Fibroblast of the aortic adventitia (primary cell): ENCODE data around the gene SRGAP3. TPM values are rescaled to one million over a fixed set of nuclear protein-coding genes. Genes with fewer than 3 reads are reported as not detected.

Experiments
- DNase-seq: peaks from one replicate; pipeline ENCODE4 v3.0.0-alpha.2; 2010; ENCODE audit warnings: low read depth
- H3K4me3 ChIP-seq: 2 replicates; pipeline ENCODE4 v1.5.1; 2011; ENCODE audit warnings: low read depth, mild to moderate bottlenecking, control low read depth, low read length, moderate library complexity
- total RNA-seq: library from RNA; depleted of rRNA; stranded (reverse); fragments of >200 nt; gene quantifications from 2 replicates; pipeline ENCODE4 v1.2.3, GENCODE V29; 2012; ENCODE audit warnings: low replicate concordance
- TF ChIP-seq, protein P1 (sequence below): IDR thresholded peaks from 2 replicates; pipeline ENCODE4 v1.5.1; 2011; ENCODE audit warnings: mild to moderate bottlenecking, low read length, control low read depth, inconsistent platforms; ENCODE audit not compliant: insufficient read depth

Gene SRGAP3
- total RNA-seq, 1 donor = 4.6 TPM

DNA sequence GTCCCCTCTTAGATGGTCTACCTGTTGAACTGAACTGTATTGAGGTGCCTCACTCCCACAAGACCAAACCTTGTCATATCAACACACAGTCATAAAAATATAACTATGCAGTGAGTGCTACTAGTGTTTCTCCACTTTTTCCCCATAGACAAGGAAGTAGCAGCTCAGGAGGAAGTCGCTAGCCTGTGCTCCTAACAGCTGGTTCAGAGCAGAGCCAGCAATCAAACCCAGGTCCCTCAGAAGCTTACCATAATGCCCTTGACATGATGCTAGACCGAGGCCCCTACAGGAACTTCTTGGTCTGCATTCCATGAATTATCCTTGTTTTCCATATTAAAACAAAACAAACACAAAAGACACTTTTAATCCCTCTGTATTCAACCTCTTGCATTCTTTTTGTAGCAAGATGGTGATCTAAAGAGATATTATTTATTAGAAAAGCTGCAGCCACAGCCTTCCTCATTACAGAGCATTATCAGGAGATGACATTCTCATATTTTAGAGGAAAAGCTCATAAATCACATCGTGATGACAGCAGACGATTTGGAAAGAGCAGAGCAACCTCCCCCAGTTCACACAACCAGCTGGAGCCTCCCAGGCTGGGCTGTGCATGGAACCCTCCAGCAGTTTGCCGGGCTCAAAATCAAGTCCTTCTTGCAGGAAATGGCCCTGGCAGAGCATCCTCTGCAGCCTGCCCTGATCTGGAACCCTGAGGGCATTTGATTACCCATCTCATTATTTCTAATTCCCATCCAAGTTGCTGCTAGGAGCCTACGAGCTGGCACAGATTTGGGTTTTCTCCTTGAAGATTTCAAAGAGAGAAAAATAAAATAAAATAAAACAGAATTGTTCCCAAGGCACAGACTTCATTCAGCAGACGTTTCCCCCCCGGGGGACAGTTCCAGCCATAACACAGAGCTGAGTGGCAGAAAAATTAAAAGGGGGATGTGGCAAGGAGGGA lies 118.8 kb downstream of the SRGAP3 start:
- H3K4me3 ChIP-seq = no peak overlapping the region
- TF ChIP-seq, protein P1, sequence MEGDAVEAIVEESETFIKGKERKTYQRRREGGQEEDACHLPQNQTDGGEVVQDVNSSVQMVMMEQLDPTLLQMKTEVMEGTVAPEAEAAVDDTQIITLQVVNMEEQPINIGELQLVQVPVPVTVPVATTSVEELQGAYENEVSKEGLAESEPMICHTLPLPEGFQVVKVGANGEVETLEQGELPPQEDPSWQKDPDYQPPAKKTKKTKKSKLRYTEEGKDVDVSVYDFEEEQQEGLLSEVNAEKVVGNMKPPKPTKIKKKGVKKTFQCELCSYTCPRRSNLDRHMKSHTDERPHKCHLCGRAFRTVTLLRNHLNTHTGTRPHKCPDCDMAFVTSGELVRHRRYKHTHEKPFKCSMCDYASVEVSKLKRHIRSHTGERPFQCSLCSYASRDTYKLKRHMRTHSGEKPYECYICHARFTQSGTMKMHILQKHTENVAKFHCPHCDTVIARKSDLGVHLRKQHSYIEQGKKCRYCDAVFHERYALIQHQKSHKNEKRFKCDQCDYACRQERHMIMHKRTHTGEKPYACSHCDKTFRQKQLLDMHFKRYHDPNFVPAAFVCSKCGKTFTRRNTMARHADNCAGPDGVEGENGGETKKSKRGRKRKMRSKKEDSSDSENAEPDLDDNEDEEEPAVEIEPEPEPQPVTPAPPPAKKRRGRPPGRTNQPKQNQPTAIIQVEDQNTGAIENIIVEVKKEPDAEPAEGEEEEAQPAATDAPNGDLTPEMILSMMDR = no peak
- DNase-seq = no peak

DNA sequence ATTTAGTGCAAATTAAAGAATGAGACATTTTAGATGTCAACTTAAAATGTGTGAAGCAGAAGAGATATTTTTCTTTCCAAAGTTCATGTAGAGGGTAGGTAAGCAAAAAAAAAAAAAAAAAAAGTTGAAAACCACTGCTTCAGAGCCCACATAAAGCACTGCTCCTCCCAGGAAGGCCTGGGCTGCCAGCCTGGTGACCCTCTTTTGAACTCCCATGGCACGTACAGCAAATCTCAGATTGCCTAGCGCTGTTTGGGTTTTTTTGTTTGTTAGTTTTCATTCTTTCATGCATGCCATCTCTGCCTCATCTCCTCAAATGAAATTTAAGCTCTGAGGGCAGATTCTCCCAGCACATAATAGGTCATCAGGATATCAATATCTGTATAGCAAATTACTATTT lies 120.1 kb downstream of the SRGAP3 start:
- no peak overlapping the region for H3K4me3 ChIP-seq
- TF ChIP-seq, protein P1 = no peak
- no peak for DNase-seq

DNA sequence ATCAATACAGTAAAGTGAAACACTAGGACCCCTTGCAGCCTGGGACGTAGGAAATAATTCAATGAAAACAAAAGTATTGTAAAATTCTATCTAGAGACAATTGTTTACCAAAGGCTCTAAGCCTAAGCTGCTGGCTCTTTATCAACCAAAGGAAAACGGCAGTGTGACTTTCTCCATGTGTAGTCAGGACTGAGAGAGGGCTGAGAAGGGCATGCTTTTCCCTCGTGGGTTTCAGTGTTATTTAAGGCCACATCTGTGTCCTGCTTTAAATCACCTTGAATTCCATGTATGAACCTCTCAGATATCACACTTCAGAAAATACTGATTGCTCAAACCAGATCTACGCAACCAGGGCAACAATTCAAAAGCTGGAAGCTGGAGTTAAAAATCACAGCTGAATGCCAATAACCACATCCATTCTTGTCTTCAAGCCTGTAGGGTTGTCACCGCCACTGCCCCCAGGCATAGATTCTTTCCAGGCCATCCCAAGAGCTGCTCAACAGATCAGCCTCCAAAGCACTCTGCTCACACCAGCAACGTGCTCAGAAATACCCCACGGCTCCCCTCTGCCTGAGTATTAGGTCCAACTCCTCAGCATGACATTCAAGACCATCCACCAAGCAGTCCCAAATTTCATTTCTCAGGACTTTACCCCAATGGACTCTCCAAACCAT lies 124.0 kb downstream of the SRGAP3 start:
- TF ChIP-seq, protein P1 = no peak
- no peak for DNase-seq
- H3K4me3 ChIP-seq = no peak overlapping the region

DNA sequence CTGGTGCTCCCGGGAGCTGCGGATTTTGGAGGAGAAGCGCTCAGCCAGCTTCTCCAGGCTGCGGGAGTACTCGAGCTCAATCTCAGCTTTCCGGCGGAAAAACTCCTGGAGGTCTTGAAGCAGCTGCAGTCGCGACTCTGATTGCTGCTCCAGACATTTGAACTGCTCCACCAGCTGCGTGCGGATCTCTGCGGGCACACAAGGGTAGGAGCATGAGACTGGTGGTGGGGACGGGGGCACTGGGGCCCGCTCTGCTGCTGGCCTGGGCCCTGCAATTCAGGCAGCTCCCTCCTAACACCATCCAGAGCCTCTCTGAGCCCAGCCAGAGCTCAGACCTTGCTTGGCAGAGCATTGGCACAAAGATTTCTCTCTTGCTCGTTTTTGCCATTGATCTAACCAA lies 124.7 kb downstream of the SRGAP3 start:
- no peak overlapping the region for H3K4me3 ChIP-seq
- DNase-seq = no peak
- TF ChIP-seq, protein P1 = no peak

DNA sequence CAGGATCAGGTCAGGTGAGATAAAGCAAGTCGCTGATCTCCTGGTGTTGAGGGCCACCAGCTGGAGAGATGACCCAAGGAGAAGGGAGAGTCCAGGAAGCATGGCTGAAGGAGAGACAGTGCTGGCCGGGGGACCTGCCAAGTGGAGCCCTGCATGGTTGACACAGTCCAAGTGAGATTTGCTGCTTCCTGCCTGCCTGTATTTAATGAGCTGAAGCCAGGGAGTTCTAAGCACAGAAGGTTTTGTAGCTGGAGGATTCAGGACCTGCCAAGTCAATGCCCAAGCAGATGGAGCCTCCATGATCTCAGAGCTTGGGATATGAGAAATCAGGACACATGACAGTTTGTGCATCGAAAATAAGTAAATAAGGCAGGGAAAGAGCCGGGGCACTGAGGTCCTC lies 125.6 kb downstream of the SRGAP3 start:
- no peak for DNase-seq
- H3K4me3 ChIP-seq = no peak overlapping the region
- TF ChIP-seq, protein P1 = no peak

DNA sequence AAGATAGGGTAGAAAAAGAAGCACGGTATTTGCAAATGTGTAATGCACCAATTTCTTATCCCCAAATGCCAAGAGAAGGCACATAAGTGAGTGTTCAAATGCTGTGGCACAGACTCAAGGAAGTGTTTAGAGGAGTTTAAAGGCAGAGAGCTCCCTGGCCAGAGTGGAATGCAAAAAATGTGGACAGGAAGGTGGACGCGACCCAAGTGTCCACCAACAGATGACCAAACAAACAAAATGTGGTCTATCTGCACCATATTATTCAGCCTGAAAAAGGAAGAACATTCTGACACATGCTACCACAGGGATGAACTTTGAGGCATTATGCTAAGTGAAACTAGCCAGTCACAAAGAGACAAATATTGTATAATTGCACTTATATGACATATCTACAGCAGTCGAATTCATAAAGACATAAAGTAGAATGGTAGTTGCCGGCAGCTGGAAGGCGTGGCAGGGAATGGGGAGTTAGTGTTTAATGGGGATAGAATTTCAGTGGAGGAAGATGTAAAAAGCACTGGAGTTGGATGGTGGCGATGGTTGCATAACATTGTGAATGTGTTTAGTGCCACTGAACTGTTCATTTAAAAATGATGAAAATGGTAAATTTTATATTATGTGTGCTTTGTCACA lies 126.6 kb downstream of the SRGAP3 start:
- DNase-seq = no peak
- no peak overlapping the region for H3K4me3 ChIP-seq
- TF ChIP-seq, protein P1 = no peak
